ENCODE measurements around the gene CCL3.

DNA sequence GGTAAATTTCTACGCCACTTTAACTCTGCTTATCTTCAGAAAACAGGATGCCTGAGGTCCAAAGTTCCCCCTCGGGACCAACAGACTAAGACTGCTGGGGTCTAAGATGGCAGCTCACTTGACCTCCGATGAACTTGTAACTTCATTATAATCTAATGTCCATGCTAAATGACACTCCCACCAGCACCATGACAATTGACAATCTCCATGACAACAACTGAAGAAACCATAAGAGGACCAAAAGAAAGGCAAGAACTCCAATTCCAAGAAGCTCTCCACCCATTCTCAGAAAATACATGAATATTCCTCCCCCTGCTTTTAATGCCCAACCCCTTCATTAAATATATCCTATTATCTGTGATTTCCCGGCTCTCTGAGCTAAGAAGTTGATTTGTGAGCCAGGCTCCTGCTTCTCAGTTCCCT lies 21.1 kb upstream of the CCL3 start:
- TF ChIP-seq, protein P1, sequence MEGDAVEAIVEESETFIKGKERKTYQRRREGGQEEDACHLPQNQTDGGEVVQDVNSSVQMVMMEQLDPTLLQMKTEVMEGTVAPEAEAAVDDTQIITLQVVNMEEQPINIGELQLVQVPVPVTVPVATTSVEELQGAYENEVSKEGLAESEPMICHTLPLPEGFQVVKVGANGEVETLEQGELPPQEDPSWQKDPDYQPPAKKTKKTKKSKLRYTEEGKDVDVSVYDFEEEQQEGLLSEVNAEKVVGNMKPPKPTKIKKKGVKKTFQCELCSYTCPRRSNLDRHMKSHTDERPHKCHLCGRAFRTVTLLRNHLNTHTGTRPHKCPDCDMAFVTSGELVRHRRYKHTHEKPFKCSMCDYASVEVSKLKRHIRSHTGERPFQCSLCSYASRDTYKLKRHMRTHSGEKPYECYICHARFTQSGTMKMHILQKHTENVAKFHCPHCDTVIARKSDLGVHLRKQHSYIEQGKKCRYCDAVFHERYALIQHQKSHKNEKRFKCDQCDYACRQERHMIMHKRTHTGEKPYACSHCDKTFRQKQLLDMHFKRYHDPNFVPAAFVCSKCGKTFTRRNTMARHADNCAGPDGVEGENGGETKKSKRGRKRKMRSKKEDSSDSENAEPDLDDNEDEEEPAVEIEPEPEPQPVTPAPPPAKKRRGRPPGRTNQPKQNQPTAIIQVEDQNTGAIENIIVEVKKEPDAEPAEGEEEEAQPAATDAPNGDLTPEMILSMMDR (IDR thresholded peaks at IDR 0.05) = no peak
- TF ChIP-seq ZFX (IDR thresholded peaks at IDR 0.05; ENCODE audit: borderline replicate concordance) = no peak

Data from 22Rv1 (cell line).